Hematopoietic multipotent progenitor cell treated with erythropoietin and hydrocortisone succinate and interleukin-3 and kit ligand, for 6 days (in vitro differentiated cells): ENCODE data around the gene CGB1.

Experiments
- DNase-seq: peaks from one replicate; pipeline ENCODE4 v3.0.0-alpha.2; 2015

The CGB1 gene

GRCh38 chr19:48993175-48994034 lies 43.3 kb downstream of the CGB1 start, which contains the start of the genes GYS1 and RUVBL2:
Gene GYS1, minus strand, starts transcription at chr19:48993309. Its CDS starts 197 bp downstream, at chr19:48993112.
Gene RUVBL2, plus strand, starts transcription at chr19:48993887. Its CDS starts 25 bp downstream, at chr19:48993912.
- DNase-seq: peak; percentile 100

- DNase-seq: peak; percentile 32
These were observed 44.0 kb downstream of the CGB1 start for GRCh38 chr19:48992581-48993174.

GRCh38 chr19:48991873-48992580 lies 44.7 kb downstream of the CGB1 start:
- DNase-seq: peak; percentile 64

GRCh38 chr19:48991011-48991609 lies 45.6 kb downstream of the CGB1 start:
- DNase-seq: no peak

DNA sequence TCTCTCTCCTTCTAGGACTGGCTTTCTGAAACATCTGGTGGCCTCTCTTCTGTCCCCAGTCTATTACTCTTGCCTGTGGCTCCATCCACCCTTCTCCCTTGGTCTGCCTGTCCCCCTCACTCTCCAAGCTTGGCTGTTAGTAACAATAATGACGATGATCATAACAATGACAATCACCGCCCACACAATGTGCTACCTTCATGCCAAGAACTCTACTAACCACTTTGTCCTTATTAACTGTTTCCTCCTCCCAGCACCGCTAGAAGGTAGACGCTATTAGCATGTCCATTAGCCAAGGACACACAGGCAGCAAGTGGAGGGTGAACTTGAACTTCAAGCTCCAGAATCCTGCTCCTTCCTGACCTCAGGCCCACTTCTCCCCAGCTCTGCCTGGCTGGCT lies 46.3 kb downstream of the CGB1 start:
- no peak for DNase-seq

GRCh38 chr19:48989701-48990291 lies 46.9 kb downstream of the CGB1 start:
- DNase-seq: no peak

GRCh38 chr19:48988860-48989259 lies 47.8 kb downstream of the CGB1 start:
- no peak for DNase-seq

- no peak for DNase-seq
These were observed 48.4 kb downstream of the CGB1 start for GRCh38 chr19:48988286-48988685.

- DNase-seq: no peak
These were observed 49.4 kb downstream of the CGB1 start for GRCh38 chr19:48987323-48987722.

GRCh38 chr19:48986211-48986610 lies 50.5 kb downstream of the CGB1 start:
- DNase-seq: no peak

DNA sequence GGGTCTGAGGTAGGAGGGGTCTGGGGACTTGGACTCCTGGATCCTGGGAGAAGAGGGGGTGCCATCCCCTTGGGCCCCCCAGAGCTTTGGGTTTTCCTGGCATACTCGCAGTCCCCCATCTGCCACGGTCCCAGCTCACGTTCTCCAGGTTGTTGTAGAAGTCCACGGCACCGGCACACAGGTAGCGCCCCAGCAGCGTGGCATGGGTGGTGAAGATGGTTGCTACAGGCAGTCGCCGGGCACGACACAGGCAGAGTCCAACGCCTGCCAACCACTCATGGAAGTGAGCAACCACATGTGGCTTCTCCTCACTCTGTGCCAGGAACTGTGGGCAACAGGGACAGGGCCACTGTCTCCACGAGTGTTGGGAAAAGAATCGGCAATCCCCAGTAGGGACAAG lies 51.0 kb downstream of the CGB1 start:
- DNase-seq: no peak
